Measurements from ENCODE around the gene GSTA1.
A peak's percentile ranks its signal among the peaks of the same experiment; 100 is the strongest.
"Not testable (repeated sequence)": the region's sequence is repeated elsewhere in the genome, so short reads cannot be mapped to it uniquely, and the experiment has no call there.

Gene GSTA1

DNA sequence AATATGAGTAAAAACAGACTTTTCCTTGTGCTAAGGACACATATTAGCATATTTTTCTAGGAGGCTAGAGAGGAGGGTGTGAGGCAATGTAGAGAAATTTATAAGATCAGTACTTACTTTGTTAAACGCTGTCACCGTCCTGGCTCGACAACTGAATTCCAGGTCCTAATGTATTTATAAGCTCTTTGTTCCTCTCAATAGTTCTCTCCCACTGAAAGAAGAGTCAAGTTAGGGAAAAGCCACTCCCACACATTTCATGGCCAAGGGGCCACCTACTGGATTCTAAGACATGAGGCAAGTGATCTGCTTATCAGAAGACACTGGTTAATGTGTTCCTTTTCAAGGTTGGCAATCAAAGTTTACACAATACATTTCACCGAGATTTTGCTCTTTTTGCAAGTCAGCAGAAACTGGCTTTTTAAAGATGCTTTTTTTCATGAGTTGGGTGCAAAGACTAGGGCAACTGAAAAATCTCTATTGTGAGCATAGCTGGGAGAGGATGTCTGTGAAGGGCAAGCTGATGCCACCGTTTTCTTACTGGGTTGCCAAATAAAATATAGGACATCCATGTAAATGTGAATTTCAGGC lies at the start of gene GSTA1:
Gene GSTA1 (minus strand): TSS at position 149 of the 588 bp plus-strand sequence. CDS start 4,549 bp downstream, outside the sequence.
- DNase-seq (ENCODE audit: low read depth); H3K4me3 ChIP-seq (ENCODE audit: low read depth, low read length): not testable (repeated sequence)

GRCh38 chr6:52849137-52849536 lies 45.5 kb upstream of the GSTA1 start:
- DNase-seq (ENCODE audit: low read depth), result no peak
- TF ChIP-seq, protein P1, sequence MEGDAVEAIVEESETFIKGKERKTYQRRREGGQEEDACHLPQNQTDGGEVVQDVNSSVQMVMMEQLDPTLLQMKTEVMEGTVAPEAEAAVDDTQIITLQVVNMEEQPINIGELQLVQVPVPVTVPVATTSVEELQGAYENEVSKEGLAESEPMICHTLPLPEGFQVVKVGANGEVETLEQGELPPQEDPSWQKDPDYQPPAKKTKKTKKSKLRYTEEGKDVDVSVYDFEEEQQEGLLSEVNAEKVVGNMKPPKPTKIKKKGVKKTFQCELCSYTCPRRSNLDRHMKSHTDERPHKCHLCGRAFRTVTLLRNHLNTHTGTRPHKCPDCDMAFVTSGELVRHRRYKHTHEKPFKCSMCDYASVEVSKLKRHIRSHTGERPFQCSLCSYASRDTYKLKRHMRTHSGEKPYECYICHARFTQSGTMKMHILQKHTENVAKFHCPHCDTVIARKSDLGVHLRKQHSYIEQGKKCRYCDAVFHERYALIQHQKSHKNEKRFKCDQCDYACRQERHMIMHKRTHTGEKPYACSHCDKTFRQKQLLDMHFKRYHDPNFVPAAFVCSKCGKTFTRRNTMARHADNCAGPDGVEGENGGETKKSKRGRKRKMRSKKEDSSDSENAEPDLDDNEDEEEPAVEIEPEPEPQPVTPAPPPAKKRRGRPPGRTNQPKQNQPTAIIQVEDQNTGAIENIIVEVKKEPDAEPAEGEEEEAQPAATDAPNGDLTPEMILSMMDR (IDR thresholded peaks at IDR 0.05; ENCODE audit: low read depth, low read length, missing control alignments), result no peak
- H3K4me3 ChIP-seq (ENCODE audit: low read depth, low read length), result no peak overlapping the region

GRCh38 chr6:52846002-52846401 lies 42.4 kb upstream of the GSTA1 start:
- no peak for DNase-seq (ENCODE audit: low read depth)
- TF ChIP-seq, protein P1 (IDR thresholded peaks at IDR 0.05; ENCODE audit: low read depth, low read length, missing control alignments), result no peak
- H3K4me3 ChIP-seq (ENCODE audit: low read depth, low read length), result no peak overlapping the region

GRCh38 chr6:52843605-52844004 lies 40.0 kb upstream of the GSTA1 start:
- DNase-seq (ENCODE audit: low read depth), result no peak
- H3K4me3 ChIP-seq (ENCODE audit: low read depth, low read length), result no peak overlapping the region
- TF ChIP-seq, protein P1 (IDR thresholded peaks at IDR 0.05; ENCODE audit: low read depth, low read length, missing control alignments), result no peak

GRCh38 chr6:52840763-52841585 lies 37.4 kb upstream of the GSTA1 start, which contains the start of gene GSTA5:
Gene GSTA5 (minus strand): TSS chr6:52840813.
- no peak within 1 kb of the TSS for H3K4me3 ChIP-seq (ENCODE audit: low read depth, low read length)
- no peak for DNase-seq (ENCODE audit: low read depth)
- TF ChIP-seq, protein P1 (IDR thresholded peaks at IDR 0.05; ENCODE audit: low read depth, low read length, missing control alignments), result no peak

DNA sequence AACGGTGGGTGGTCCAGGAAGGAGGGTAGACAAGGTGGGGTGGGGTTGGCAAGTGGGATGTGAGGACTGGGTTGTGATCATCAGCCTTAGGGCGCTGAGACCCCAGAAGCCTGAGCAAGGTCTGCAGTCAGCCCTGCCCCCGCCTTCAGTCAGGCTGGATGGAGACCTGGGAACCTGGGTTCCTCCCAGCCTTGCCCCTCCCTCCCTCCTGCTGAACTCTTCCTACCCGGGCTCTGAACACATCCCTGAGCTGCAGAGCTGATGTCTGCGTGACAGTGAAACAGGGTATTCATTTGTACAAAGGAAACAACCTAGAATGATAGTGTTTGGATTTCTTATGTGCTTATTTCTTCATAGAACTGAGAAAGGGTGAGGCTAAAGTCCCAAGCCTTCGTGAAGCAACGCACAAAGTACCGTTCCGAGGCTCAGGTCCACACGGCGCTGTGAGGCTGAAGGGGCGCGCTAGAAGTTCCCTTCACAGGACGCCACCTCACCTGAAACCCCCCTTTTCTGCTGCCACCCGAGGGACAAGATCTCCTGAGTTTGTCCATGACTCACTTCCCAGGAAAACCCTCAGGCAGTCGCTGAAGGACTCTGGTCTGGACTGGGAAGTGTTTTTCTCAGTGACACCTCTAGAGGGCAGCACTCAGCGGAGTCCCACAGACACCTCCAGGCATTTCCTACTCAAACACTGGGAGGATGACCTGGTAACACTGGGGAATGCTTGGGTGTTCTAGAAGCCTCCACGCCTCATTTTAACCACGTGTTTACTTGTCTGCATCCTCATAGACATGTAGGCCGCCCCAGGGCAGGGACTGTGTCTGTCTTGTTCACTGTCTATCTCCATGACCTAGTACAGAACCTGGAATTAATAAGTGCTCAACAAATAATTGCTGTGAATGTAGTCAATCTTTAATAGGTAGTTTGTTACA lies 35.8 kb upstream of the GSTA1 start:
- no peak for DNase-seq (ENCODE audit: low read depth)
- H3K4me3 ChIP-seq (ENCODE audit: low read depth, low read length), result no peak overlapping the region
- TF ChIP-seq, protein P1 (IDR thresholded peaks at IDR 0.05; ENCODE audit: low read depth, low read length, missing control alignments), result peak; percentile 87

- H3K4me3 ChIP-seq (ENCODE audit: low read depth, low read length), result no peak overlapping the region
- TF ChIP-seq, protein P1 (IDR thresholded peaks at IDR 0.05; ENCODE audit: low read depth, low read length, missing control alignments), result no peak
- DNase-seq (ENCODE audit: low read depth), result no peak
Observed at GRCh38 chr6:52834481-52834880, 30.9 kb upstream of the GSTA1 start.

DNA sequence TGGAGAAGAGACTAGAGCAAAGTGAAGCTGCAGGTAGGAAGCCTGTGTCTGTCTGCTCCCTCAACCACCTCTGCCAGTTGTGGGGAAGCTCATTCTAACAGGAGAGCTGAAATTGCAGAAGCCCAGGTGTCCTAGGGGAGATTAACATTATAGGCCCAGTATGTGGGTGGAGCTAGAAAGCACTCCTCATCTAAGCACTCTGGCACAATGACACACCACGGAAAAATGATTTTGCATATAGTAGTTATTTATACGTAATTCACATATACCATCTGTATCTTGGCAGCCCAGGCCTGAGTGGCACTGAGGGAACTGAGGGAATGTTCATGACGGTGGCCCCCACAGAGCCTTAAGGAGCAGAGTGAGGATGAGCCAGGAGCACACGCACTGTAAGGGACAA lies 27.3 kb upstream of the GSTA1 start:
- DNase-seq (ENCODE audit: low read depth), result not testable (repeated sequence)

More for the DNA sequence above, 27.3 kb upstream of the GSTA1 start:
- H3K4me3 ChIP-seq (ENCODE audit: low read depth, low read length), result not testable (repeated sequence)

Measured in GM12864 (cell line).